B cell (primary cell): Measurements from ENCODE around the gene TAF1B. TPM values are rescaled to one million over a fixed set of nuclear protein-coding genes. Genes with fewer than 3 reads are reported as not detected.

Experiments
- ATAC-seq: fragments of 200-7000 bp; cut with Tn5 transposase; one replicate; pipeline ENCODE4 v1.10.0; 2021; ENCODE audit warnings: low read depth, mild to moderate bottlenecking, moderate number of reproducible peaks, moderate library complexity
- CTCF ChIA-PET: fragments of 350-600 bp; sonication (Branson Sonifier 250); formaldehyde crosslinking; loops from one replicate; lab custom pipeline; 2021; ENCODE audit warnings: antibody characterized with exemption, inconsistent platforms; lab: Charles Lee
- POLR2A ChIA-PET: fragments of 350-600 bp; sonication (Branson Sonifier 250); formaldehyde crosslinking; loops from one replicate; lab custom pipeline; 2021; ENCODE audit warnings: antibody characterized with exemption; lab: Charles Lee
- DNase-seq: peaks from one replicate; pipeline ENCODE4 v3.0.0; 2013
- H2AFZ ChIP-seq: 2 replicates; pipeline ENCODE4 v1.6.1; 2012; ENCODE audit warnings: mild to moderate bottlenecking, low read depth, low read length; ENCODE audit not compliant: insufficient read depth, poor library complexity, severe bottlenecking
- H3K27ac ChIP-seq, 2 donors: 1 replicate in 1 of 2; 2 replicates in 1 of 2; pipeline ENCODE4 v1.5.1; 2012 to 2013; ENCODE audit warnings: low read length in 2 of 2, mild to moderate bottlenecking in 2 of 2, moderate library complexity in 1 of 2
- H3K27me3 ChIP-seq, 4 experiments: fragments of 200-600 bp in 1 of 4; sonication (generic) in 1 of 4; replicated peaks in 1 of 4; 1 replicate in 2 of 4; 2 replicates in 2 of 4; pipeline versions ENCODE4 v1.6.1 to v1.7.0; 2013 to 2016; ENCODE audit warnings: low read length in 3 of 4, mild to moderate bottlenecking in 2 of 4, mixed read lengths in 1 of 4, moderate library complexity in 1 of 4; ENCODE audit not compliant: insufficient read depth in 4 of 4, control insufficient read depth in 3 of 4; ENCODE audit errors: control extremely low read depth in 1 of 4
- H3K36me3 ChIP-seq, 2 experiments: replicated peaks in 1 of 2; 1 replicate in 1 of 2; 2 replicates in 1 of 2; pipeline versions ENCODE4 v1.6.1 to v1.7.1; 2013; ENCODE audit warnings: low read length in 1 of 2; ENCODE audit not compliant: insufficient read depth in 2 of 2, control insufficient read depth in 1 of 2; ENCODE audit errors: control extremely low read depth in 1 of 2, extremely low read depth in 1 of 2
- H3K4me1 ChIP-seq, 2 donors: fragments of 200-600 bp in 1 of 2; sonication (generic) in 1 of 2; 1 replicate in 1 of 2; 2 replicates in 1 of 2; pipeline versions ENCODE4 v1.5.1 to v1.6.1; 2013 to 2017; ENCODE audit warnings: low read length in 2 of 2; ENCODE audit not compliant: control insufficient read depth in 2 of 2, insufficient read depth in 2 of 2
- H3K4me2 ChIP-seq: replicated peaks from 2 replicates; pipeline ENCODE3; 2012; ENCODE audit warnings: mild to moderate bottlenecking, low read depth, low read length; ENCODE audit not compliant: poor library complexity, severe bottlenecking
- H3K4me3 ChIP-seq, 5 experiments: fragments of 200-600 bp in 1 of 5; sonication (generic) in 1 of 5; 1 replicate in 3 of 5; 2 replicates in 2 of 5; pipeline versions ENCODE4 v1.5.1 to v1.7.0; 2011 to 2016; ENCODE audit warnings: low read length in 4 of 5, mild to moderate bottlenecking in 4 of 5, low read depth in 2 of 5, control low read depth in 1 of 5, moderate library complexity in 1 of 5; ENCODE audit not compliant: insufficient read depth in 1 of 5; ENCODE audit errors: control extremely low read depth in 1 of 5, extremely low read depth in 1 of 5
- H3K79me2 ChIP-seq: fragments of 200-600 bp; sonication (generic); one replicate; pipeline ENCODE4 v1.6.0; 2016; ENCODE audit warnings: low read length; ENCODE audit not compliant: control insufficient read depth, insufficient read depth
- H3K9ac ChIP-seq: fragments of 200-600 bp; sonication (generic); 2 replicates; pipeline ENCODE4 v1.6.1; 2017; ENCODE audit warnings: mild to moderate bottlenecking, low read length, moderate library complexity
- H3K9me3 ChIP-seq, 3 donors: one replicate each; pipeline versions ENCODE4 v1.6.1 to v1.7.1; 2013; ENCODE audit warnings: low read length in 2 of 3; ENCODE audit not compliant: control insufficient read depth in 2 of 3, insufficient read depth in 1 of 3; ENCODE audit errors: control extremely low read depth in 1 of 3
- H4K20me1 ChIP-seq: 2 replicates; pipeline ENCODE4 v1.6.0; 2012; ENCODE audit warnings: mild to moderate bottlenecking, low read length; ENCODE audit not compliant: insufficient read depth, control insufficient read depth, poor library complexity, severe bottlenecking
- H3K27ac Mint-ChIP-seq: one replicate; pipeline ENCODE4 v1.8.0; 2021; ENCODE audit warnings: mixed read lengths
- H3K27me3 Mint-ChIP-seq: one replicate; pipeline ENCODE4 v1.8.0; 2021; ENCODE audit warnings: mixed read lengths
- H3K4me1 Mint-ChIP-seq: one replicate; pipeline ENCODE4 v1.8.0; 2021; ENCODE audit warnings: mixed read lengths
- H3K4me3 Mint-ChIP-seq: one replicate; pipeline ENCODE4 v1.8.0; 2021; ENCODE audit warnings: mixed read lengths
- H3K9me3 Mint-ChIP-seq: one replicate; pipeline ENCODE4 v1.8.0; 2022; ENCODE audit warnings: mixed read lengths; ENCODE audit not compliant: insufficient read depth
- EZH2 ChIP-seq: IDR thresholded peaks from 2 replicates; pipeline ENCODE4 v1.6.1; 2012; ENCODE audit warnings: borderline replicate concordance, low read depth, mild to moderate bottlenecking, moderate library complexity, low read length; ENCODE audit not compliant: insufficient read depth, poor library complexity, severe bottlenecking
- WGBS: methylation state at CpG from one replicate; pipeline ENCODE4 v1.1.5; 2013; ENCODE audit warnings: missing lambda C conversion rate; ENCODE audit not compliant: insufficient coverage; 5-methylcytosine and 5-hydroxymethylcytosine counted together
- intact Hi-C: fragments of 100-400 bp; cut with micrococcal nuclease; formaldehyde crosslinking; loops from one replicate; pipeline ENCODE4 v1.10.0; 2022
- polyA plus RNA-seq: library from polyadenylated mRNA; depleted of rRNA; stranded (reverse); fragments of >200 nt; gene quantifications from 2 replicates; pipeline ENCODE4 v1.2.3, GENCODE V29; 2012
- total RNA-seq, 2 donors: library from RNA; stranded (reverse); fragments of 120-200 nt in 1 of 2; gene quantifications; 1 replicate in 1 of 2; 2 replicates in 1 of 2; pipeline versions ENCODE4 v1.2.3 to v1.2.4, GENCODE V29; 2013 to 2022
- TF ChIP-seq, protein P1 (sequence below): fragments of 200-600 bp; IDR thresholded peaks from one replicate; pipeline ENCODE4 v1.8.0; 2022; ENCODE audit warnings: antibody characterized with exemption, mild to moderate bottlenecking

TAF1B gene
- total and polyA plus RNA-seq, 2 donors (not counting 1 experiment from before 2014, with no cell fraction given): 4.5 to 25.5 TPM

DNA sequence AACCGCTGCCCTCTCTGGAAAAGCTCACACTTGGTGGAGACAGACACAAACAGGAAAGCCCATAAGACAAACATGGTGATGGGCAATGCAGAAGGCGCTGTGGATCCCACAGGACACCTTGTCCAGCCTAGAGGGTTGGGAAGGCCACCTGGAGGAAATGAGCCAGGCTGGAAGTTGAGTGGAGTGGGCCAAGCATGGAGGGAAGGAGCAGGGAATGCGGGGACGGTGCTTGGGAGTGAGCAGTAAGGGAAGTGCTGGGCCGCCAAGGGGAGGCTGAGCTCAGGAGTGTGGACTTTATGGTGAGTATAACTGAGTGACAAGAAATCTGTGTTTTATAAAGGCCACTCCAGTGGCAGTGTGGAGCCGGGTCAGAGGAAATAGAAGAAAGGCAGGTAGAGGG lies 105.4 kb downstream of the TAF1B start:
- Histone ChIP-seq H3K27ac (no peak overlapping the region), H3K4me2 (no peak overlapping the region), H4K20me1 (no peaks in the 10 kb centered on the region), H3K4me3 (no peak overlapping the region), H3K9me3 (peaks cover 0 to 7% (median 0%) of the 10 kb centered on the region in 3 donors), H3K79me2 (no peaks in the 10 kb centered on the region), H3K9ac (no peak overlapping the region), H2AFZ (no peak overlapping the region), H3K4me1 (peaks cover 14 to 19% of the 10 kb centered on the region in 2 donors), H3K27me3 (peaks cover 0 to 49% (median 10%) of the 10 kb centered on the region in 4 experiments), H3K36me3 (no peaks in the 10 kb centered on the region)
- peaks cover 14% of the 10 kb centered on the region for H3K4me1 Mint-ChIP-seq
- H3K9me3 Mint-ChIP-seq: no peaks in the 10 kb centered on the region
- H3K4me3 Mint-ChIP-seq: peak overlapping the region; percentile 9
- H3K27ac Mint-ChIP-seq: peak overlapping the region; percentile 38
- TF ChIP-seq, protein P1, sequence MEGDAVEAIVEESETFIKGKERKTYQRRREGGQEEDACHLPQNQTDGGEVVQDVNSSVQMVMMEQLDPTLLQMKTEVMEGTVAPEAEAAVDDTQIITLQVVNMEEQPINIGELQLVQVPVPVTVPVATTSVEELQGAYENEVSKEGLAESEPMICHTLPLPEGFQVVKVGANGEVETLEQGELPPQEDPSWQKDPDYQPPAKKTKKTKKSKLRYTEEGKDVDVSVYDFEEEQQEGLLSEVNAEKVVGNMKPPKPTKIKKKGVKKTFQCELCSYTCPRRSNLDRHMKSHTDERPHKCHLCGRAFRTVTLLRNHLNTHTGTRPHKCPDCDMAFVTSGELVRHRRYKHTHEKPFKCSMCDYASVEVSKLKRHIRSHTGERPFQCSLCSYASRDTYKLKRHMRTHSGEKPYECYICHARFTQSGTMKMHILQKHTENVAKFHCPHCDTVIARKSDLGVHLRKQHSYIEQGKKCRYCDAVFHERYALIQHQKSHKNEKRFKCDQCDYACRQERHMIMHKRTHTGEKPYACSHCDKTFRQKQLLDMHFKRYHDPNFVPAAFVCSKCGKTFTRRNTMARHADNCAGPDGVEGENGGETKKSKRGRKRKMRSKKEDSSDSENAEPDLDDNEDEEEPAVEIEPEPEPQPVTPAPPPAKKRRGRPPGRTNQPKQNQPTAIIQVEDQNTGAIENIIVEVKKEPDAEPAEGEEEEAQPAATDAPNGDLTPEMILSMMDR: no peak
- TF ChIP-seq EZH2: no peak
- ATAC-seq: no peak
- intact Hi-C loops: no loop called here
- ChIA-PET CTCF (interaction anchor here (0.7 to 1.0 kb wide), 3 partner anchors 80 to 135 kb away, joined by 3 read pairs; no protein-coding TSS in a partner anchor), POLR2A (no interaction called here)
- no peak for DNase-seq
- WGBS: 95% methylated on average over 4 of the region's 6 CpGs
- H3K27me3 Mint-ChIP-seq: peaks cover 49% of the 10 kb centered on the region

GRCh38 chr2:9949239-9949991 lies 106.1 kb downstream of the TAF1B start:
- Mint-ChIP-seq H3K4me3 (peak overlapping the region; percentile 89), H3K27ac (peak overlapping the region; percentile 37), H3K9me3 (no peaks in the 10 kb centered on the region), H3K4me1 (peaks cover 14% of the 10 kb centered on the region), H3K27me3 (peaks cover 53% of the 10 kb centered on the region)
- Histone ChIP-seq H4K20me1 (no peaks in the 10 kb centered on the region), H2AFZ (no peak overlapping the region), H3K4me1 (peaks cover 14 to 19% of the 10 kb centered on the region in 2 donors), H3K79me2 (no peaks in the 10 kb centered on the region), H3K4me3 (no peak overlapping the region), H3K9ac (no peak overlapping the region), H3K4me2 (no peak overlapping the region), H3K27me3 (peaks cover 0 to 44% (median 15%) of the 10 kb centered on the region in 4 experiments), H3K27ac (no peak overlapping the region), H3K36me3 (no peaks in the 10 kb centered on the region), H3K9me3 (peaks cover 0 to 7% (median 0%) of the 10 kb centered on the region in 3 donors)
- ATAC-seq: no peak
- ChIA-PET CTCF (interaction anchor here (0.7 kb wide), 1 partner anchor 123 kb away, joined by 3 read pairs; no protein-coding TSS in a partner anchor), POLR2A (no interaction called here)
- WGBS: 95% methylated on average over 13 of the region's 23 CpGs
- intact Hi-C loops: no loop called here
- DNase-seq: no peak
- TF ChIP-seq, protein P1: no peak
- no peak for TF ChIP-seq EZH2
